NCI-H526 (cell line): ENCODE measurements around the gene KCNMA1.

Experiments used
- DNase-seq, 2 experiments: peaks; one replicate each; lab custom pipeline; 2025; lab: John Stamatoyannopoulos, UW

KCNMA1 gene

GRCh38 chr10:77446700-77447099, 190.9 kb downstream of the KCNMA1 start:
- DNase-seq: no peak

- no peak for DNase-seq
These were observed 192.1 kb downstream of the KCNMA1 start for GRCh38 chr10:77445547-77445946.

GRCh38 chr10:77444041-77444440, 193.6 kb downstream of the KCNMA1 start:
- no peak for DNase-seq

GRCh38 chr10:77442699-77443189, 194.9 kb downstream of the KCNMA1 start:
- DNase-seq: peak in 1 of 2 experiments; percentile 11

GRCh38 chr10:77441353-77442166, 196.0 kb downstream of the KCNMA1 start:
- no peak for DNase-seq

- no peak for DNase-seq
These were observed 201.2 kb downstream of the KCNMA1 start for GRCh38 chr10:77436257-77436975.

- DNase-seq: no peak
These were observed 204.1 kb downstream of the KCNMA1 start for GRCh38 chr10:77433546-77433945.

- DNase-seq: no peak
These were observed 205.4 kb downstream of the KCNMA1 start for GRCh38 chr10:77431980-77432797.

GRCh38 chr10:77431209-77431611, 206.4 kb downstream of the KCNMA1 start:
- no peak for DNase-seq

GRCh38 chr10:77430530-77430929, 207.1 kb downstream of the KCNMA1 start:
- no peak for DNase-seq

GRCh38 chr10:77428691-77429395, 208.8 kb downstream of the KCNMA1 start:
- DNase-seq: peak in 1 of 2 experiments; percentile 36

GRCh38 chr10:77424257-77424656, 213.4 kb downstream of the KCNMA1 start:
- no peak for DNase-seq

GRCh38 chr10:77422491-77423338, 214.9 kb downstream of the KCNMA1 start:
- no peak for DNase-seq

- DNase-seq: no peak
These were observed 216.0 kb downstream of the KCNMA1 start for GRCh38 chr10:77421591-77421990.

GRCh38 chr10:77420947-77421523, 216.6 kb downstream of the KCNMA1 start:
- no peak for DNase-seq

- DNase-seq: no peak
These were observed 217.6 kb downstream of the KCNMA1 start for GRCh38 chr10:77419979-77420378.

- no peak for DNase-seq
These were observed 218.6 kb downstream of the KCNMA1 start for GRCh38 chr10:77419056-77419455.

- no peak for DNase-seq
These were observed 219.6 kb downstream of the KCNMA1 start for GRCh38 chr10:77417806-77418640.

GRCh38 chr10:77417359-77417758, 220.2 kb downstream of the KCNMA1 start:
- DNase-seq: no peak
